NCI-H748 treated with DMSO at 0.1 percent for 48 hours (cell line): Measurements from ENCODE around the gene ANKUB1.

Experiments used
- DNase-seq: peaks from one replicate; lab custom pipeline; 2025; lab: John Stamatoyannopoulos, UW

The ANKUB1 gene

DNA sequence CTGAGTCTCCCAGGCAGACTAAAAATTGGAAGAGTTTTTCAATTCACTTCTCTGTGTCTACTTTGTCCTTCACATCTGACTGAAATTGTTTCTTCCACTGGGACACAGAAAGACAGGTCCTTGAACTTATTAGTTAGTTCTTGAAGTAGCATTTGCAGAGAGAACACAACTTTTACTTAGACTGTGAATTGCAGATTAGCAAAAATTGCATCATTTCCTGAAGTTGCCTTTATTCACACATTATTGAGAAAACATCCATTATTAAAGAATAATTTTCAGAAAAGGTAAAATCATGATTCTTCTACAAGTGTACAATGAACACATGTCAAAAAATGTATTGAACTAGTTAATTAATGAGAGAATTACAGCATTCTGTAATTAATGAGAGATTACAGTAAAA, 38.6 kb downstream of the ANKUB1 start:
- no peak for DNase-seq

DNA sequence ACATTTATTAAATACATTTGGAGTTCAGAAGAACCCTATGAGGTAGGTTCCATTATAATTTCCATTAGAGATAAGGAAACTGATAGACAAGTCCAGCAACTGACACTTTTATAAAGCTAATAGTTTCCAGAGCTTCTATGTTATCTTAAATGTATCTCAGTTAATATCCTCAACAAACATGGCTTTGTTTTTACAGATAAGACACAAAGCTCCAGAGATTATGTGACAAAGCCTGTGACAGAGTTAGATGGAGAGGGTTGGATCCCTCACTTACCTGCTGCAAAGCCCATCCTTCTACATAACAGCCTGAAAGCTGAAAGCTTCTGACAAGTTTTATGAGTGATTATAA, 39.6 kb downstream of the ANKUB1 start:
- no peak for DNase-seq

DNA sequence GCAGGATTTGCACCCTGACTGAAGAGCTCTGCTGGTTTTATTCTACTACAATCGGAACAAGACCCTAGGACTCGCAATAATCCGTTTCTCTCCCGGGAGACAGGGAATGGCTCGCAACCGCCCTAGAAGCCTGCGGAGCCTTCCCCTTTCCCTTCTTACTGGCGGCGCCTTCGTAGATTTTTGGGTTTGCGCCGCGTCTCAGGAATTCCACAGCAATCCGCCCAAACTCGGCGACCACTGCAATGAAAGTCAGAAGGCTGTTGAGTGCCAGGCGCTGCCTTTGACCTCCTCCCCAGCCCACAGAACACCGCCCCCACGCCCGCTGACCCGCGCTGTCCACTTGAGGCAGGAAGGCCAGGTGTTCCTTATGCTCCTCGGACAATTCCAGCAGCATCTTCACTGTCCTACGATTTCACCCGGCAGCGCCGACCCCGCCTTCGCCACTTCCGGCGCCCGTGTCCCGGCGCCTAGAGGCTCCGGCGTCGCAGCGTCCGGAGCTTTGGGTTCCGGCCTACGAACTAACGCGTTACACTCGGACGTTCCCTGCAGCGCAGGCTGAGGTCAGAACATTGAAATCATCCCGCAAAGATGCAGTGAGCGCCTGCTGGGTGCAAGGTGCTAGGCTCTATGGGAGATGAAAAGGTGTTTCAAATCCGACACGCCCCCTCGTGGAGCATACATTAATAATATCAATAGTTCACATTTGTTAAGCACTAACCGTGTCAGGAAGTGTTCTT, 40.1 kb downstream of the ANKUB1 start, which contains the start of gene COMMD2:
TSS of gene COMMD2 (minus strand) at position 439 of the 737 bp plus-strand sequence. CDS start at position 394, 45 bp downstream.
- DNase-seq = peak; percentile 59

DNA sequence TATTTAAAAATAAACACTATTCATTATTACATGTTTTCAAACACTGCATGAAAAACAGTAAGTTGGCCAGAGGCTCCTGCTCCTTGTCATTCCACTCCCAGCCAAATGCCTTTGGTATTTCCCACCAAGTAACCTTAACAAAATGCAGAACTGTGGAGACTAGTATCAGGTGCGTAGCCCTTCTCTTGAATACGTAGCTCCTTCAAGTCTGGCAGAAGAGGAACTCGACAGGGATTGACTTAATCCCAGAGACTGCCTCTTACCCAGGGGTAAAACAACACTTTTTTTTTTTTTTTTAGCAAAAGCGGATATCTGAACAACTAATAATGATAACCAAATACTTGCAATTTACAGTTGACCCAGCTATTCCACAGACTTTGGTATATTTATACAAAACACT, 40.8 kb downstream of the ANKUB1 start:
- no peak for DNase-seq

DNA sequence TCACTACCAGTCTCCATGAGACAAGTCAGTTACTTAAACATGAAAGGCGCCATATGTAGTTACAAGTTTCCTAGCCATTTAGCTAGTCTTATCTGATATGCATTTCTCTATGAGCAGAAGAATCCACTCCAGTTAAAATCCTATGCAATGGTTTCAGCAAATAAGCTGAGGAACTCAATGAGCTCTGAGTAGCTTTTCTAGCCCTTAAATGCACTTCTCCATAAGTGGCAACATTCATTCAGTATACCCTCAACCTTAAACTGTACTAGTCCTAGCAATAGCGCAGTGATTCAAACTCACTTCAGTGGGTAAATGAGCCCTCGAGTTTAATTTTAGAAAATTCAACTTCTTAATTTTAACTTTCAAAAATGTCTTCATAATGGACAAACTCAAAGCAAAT, 47.7 kb downstream of the ANKUB1 start:
- DNase-seq = no peak

DNA sequence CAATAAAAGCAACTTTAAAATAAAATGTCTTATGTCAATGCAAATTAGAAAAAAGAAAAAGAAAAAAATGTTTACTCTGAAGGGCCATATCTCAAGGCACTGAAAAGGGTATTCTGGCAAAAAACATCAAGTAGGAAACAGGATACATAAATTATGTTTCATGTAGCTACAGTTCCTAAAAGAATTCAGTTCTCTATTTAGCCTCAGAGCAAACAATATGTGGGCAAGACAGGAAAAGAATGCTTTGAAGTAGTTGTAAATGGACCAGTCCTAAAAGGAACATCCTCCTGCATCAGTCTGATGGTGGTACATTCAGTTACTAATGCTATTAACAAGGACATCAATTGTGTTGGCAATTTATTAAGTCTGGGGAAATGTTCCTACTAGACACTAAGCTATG, 48.2 kb downstream of the ANKUB1 start:
- DNase-seq = no peak

DNA sequence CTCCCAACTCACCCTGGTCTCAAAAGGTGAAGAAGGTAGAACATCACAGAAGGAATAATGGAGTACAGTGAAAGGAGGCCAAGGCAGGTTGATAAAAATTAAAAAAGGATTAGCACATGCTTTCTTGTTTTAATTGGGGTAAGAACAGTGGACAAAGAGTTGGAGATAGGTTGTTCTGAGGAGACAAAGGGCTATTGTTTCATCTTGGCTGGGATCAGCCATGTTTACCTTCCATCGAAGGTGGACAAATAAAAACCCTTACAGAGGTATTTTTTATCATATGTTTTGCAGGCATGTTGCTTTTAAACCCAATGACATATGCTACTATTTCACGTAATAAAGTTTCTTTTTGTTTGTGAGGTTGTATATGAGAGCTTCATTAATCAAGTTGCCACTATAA, 53.0 kb downstream of the ANKUB1 start:
- no peak for DNase-seq

DNA sequence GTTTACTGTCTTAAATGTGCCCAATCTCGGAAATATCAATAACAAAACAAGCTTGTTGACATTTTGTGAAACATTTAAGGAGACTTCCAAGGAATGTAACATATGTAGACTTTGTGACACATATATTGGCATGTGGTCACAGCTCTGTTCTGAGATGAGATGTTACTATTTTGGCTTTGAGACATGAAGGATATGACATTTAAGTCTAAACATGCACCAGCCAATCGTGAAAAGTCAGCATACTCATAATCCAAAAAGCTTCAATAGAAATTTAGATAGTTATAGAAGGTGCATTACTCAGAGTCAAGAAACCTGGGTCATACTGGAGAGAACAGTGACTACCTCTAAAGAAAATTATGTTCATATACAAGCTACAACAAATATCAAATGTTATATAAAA, 53.5 kb downstream of the ANKUB1 start:
- DNase-seq = no peak

DNA sequence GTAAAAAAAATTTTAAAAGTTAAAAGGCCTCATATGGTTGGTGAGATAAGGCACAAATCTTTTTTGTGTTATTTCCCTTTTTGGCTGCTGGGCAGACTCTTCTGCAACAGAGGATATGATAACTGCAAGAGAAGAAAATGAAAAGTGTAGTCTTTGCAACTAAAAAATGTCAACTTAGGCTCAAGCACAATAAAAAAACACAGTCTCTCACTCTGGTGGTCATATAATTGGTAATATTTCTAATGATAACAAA, 55.5 kb downstream of the ANKUB1 start:
- no peak for DNase-seq

DNA sequence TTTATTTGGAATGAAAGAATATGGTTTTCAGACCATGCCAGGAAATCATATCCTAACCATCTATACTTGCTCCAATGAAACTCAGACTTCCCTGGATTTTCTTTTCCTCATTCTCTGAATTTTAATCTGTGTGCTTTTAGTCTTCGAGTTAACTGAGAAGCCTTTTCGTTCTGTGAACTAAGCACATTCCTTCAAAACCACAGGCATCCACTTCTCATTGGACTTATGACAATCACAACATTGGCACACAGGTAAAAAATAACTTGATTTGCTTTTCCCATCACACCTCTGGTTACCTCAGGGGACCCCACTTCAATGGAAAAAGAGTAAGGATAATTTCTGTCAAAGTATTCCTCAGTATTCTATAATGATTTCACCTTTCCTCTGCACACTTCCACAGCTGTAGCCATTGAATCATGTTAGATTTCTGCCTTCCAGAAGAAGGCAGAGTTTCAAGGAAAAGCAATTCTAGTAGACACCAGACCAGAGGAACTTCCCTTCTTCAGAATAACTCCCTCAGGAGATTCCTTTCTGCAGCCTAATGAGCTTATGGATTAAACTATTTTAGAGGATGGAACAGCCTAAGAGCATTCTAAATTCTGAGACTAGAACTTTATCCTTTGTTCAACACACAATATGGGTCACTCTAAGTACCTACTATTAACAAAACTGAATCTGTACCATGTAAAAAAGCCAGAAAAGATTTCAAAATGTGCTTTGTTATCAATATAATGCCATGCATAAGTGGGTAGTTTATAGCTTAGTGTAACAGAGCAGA, 56.0 kb downstream of the ANKUB1 start:
- no peak for DNase-seq

DNA sequence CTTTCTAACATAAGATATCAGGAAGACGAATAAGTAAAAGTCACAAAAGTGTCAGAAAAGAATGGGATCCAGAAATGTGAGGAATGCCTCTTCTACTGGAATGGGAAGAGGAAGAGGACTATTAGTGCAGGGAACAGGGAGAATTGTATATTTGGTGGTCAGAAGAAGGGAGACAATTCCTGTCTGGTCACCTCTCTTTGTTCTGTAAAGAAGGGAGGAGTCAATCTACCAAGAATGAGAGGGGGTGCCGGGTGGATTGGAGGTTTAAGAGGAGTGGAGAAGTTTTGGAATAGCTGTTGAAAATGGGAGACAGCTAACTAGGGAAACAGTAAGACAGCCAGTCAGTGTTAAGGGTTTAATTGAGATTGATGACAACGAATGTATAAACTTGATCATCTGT, 60.1 kb downstream of the ANKUB1 start:
- no peak for DNase-seq

DNA sequence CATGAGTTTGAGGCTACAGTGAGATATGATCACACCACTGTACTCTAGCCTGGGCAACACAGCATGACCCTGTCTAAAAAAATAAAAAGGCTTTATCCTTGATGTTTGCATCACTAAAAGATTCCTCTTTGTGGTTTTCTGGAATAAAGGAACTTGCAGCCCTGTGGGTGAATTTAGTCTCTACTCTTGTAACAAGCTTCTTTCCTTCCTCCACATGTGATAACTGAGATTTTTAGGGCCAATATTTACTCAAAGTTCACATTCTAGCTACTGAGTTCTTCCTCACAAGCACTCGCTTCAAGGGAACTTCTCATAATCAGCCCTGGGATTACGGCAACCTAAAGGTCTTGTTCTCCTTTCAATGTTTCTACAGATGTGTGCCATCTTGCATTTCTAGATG, 64.7 kb downstream of the ANKUB1 start:
- no peak for DNase-seq

DNA sequence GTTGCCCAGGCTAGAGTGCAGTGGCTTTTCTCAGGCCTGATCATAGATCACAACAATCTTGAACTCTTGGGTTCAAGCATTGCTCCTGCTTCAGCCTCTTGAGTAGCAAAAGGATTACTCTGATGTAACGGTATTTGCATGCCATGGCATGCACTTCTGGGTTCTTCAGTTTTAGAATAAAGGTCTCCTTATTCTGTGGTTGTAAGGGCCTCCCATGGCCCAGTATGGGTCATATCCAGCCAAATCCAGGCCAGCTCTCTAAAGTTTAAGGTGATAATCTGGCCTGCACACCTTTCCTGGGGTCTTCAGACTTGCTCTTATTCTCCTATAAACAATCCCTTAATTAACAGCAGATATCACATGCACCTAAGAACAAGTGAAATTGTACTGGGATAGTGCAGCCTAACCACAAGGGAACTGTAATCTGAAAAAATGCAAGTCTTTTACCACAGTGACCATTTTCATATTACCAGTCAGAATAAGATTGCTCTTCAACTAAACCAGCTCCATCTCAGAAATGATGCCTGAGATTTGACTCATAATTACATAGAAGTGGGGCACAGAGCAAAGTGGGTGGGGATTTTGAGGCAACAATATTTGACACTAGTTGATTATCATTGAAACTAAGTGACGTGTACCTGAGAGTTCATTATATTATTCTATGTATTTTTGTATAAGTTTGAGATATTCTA, 65.5 kb downstream of the ANKUB1 start:
- DNase-seq = no peak

DNA sequence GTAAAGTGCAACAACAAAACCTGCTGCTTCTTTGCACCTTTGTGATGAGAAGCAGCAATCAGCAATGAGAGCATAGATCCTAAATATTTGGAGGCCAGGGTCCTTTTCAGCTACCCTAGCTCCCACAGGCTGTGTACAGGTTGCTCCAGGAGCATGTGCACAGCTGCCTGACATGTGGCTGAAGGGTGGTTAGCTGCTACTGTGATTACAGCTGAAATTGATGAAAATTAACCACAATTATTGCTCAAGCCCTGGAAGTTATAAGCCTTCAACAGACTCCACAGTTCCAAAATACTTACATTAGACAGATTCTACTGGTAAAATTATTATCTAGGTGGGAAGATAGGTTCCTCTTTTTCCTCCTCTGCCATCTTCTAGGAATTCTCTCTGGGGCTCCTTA, 68.6 kb downstream of the ANKUB1 start:
- no peak for DNase-seq

DNA sequence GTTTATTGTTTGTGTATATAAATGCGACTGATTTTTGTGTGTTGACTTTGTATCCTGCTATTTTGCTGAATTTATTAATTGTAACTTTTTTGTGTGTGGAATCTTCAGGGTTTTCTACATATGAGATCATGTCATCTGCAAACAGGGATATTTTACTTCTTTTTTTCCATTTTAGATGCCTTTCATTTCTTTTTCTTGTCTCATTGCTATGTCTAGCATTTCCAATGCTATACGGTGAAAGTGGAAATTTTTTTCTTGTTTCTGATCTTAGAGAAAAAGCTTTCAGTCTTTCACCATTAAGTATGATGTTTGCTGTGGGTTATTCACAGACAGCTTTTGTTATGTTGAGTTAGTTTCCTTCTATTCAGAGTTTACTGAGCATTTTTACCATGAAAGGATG, 71.4 kb downstream of the ANKUB1 start:
- no peak for DNase-seq

DNA sequence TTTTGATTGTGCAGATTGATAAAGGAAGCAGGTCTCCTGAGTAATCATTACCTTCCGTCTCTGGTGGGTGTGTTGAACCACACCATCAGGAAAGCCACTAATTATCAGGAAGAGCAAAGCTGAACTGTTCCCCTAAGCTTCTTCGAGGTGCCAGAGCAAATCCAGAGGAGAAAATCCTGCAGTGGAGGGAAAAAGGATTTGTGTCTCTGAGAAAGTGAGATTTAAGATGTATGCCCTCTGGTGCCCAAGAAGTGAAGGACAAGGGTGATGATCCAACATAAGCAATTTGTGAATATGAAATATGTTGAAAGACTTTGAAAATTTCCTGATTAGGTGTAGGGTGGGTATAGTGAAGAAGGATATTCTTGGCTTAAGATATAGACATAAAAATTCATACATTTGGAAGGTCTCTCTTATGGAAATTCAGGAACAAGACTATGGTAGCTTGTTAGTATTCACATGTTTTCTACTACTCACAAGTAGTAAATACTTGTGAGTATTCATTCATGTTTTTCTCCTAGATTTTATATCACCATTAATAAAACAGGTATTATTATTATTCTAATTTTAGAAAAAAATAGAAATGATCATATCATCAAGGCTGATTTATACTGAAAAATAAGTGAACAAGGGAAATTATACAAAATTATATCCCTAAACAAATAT, 74.8 kb downstream of the ANKUB1 start:
- peak; percentile 1 for DNase-seq

DNA sequence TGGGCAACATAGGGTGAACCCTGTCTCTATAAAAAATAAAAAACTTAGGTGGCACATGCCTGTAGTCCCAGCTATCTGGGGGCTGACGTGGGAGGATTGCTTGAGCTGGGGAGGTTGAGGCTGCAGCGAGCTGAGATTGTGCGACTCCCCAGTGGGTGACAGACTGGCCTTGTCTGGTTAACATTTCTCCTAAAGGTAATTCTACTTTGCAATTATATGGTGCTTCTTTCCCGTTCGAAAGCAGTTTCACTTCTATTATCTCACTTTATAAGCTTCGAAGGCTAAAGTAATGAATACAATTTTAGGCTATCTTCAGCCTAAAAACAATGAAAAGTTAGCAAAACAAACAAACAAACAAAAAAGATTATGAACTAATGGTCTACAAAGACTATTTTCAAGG, 75.4 kb downstream of the ANKUB1 start:
- no peak for DNase-seq

DNA sequence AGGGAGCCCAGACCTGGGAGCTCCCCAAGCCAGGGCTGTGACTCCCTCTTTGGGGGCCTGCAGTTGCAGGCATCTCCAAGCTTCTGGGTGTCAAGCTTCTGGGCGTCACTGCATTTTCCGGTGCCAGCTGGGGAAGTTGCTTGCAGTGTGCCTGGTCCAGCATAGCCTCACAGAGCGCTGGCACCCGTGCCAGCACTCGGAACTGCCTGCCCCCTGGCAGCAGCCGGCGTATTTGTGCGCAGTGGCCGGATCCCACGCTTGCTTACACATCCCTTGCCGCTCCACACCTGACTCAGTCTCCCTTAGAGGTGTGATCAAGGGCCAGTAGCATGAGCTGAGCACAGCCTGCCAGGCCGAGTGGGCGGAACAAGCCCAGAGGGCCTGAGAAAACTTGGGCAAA, 77.1 kb downstream of the ANKUB1 start:
- no peak for DNase-seq

DNA sequence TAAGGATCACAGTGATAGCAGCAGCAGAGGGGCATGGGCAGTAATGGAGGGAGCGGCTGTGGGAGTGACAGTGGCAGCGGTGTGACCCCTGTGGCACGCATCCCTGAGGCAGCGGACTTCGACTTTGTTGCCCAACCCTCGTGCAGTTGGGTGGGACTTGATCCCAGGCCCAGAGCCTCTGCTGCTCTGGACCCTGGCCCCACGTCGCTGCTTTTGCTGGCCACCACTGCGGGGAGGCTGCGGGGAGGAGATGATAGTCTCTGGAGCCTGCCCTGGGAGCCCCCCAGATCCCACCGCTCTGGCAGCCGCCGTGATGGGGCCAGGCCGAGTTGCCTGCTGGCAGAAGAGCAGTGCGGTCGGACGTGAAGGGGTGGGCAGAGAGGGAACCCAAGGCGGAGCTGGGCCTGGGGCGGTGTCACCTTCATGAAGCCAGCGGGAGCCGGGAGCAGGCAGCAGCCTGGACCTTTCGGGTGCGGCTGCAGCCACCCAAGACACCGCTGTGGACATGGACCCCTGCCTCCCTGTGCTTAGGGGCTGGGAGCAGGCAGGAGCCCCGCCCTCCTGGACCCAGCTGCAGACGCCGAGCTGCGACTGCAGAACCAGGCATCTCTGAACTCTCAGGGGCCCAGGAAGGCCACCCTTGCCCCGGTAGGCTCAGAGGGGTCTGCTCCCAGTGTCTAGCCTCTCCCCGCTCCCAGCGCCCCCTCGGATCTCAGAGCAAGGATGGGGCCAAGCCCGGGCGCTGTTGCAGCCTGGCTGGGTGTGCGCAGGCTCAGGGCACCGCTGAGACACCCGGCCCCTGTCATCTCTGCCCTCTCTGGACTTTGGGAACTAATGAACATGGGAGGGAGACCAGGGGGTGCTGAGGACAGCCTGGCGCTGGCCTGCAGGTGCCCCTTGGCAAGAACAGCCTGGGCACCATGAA, 78.4 kb downstream of the ANKUB1 start:
- DNase-seq = no peak
